Measurements from ENCODE around the gene NLRP4. TPM values are rescaled to one million over a fixed set of nuclear protein-coding genes. Genes with fewer than 3 reads are reported as not detected.

NLRP4 gene
- total RNA-seq, 4 donors from 2014 or later, result not detected

DNA sequence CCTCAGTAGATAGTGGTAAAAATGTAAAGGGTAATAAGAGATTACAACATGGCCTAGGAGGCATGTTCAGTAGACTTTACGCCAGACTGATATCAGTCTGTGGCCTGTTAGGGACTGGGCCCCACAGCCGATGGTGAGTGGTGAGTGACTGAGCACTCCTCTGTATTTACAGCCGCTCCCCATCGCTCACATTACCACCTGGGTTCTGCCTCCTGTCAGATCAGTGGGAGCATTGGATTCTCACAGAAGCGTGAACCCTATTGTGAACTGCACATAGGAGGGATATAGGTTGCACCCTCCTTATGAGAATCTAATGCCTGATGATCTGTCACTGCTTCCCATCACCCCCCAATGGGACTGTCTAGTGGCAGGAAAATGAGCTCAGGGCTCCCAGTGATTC, 22.4 kb upstream of the NLRP4 start:
- DNase-seq (ENCODE audit: low spot score) (no peak), ATAC-seq (ENCODE audit: low FRiP score) (no peak)
- TF ChIP-seq CTCF (IDR thresholded peaks at IDR 0.05), result no peak

GRCh38 chr19:55820037-55820436, 16.3 kb upstream of the NLRP4 start:
- DNase-seq (ENCODE audit: low spot score) (no peak), ATAC-seq (ENCODE audit: low FRiP score) (no peak)
- no peak for TF ChIP-seq CTCF (IDR thresholded peaks at IDR 0.05)

DNA sequence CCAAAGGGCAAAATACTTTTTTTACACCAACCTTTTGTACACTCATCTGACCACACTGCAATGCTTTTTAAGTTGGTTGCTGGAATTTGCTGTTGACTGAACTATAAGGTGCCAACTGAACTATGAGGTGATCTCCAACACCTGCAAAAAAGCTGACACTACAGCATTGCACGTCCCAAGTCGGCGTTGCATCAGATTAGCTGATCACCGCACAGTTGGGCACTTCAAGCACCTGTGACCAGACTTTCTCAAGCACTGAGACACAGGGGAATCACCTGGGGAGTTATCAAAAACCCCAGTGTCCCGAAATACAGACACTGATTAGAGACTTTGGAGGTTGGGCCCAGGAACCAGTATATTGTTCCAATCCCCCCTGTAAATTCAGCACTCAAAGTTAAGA, 5.7 kb upstream of the NLRP4 start:
- ATAC-seq (ENCODE audit: low FRiP score) (no peak), DNase-seq (ENCODE audit: low spot score) (no peak)
- no peak for TF ChIP-seq CTCF (IDR thresholded peaks at IDR 0.05)

GRCh38 chr19:55831846-55832245, 4.5 kb upstream of the NLRP4 start, which contains the start of gene NLRP11:
Gene NLRP11 (minus strand): TSS chr19:55831999. CDS start chr19:55818174, 13,825 bp downstream.
- ATAC-seq (ENCODE audit: low FRiP score) (no peak), DNase-seq (ENCODE audit: low spot score) (no peak)
- no peak for TF ChIP-seq CTCF (IDR thresholded peaks at IDR 0.05)

- ATAC-seq (ENCODE audit: low FRiP score) (no peak), DNase-seq (ENCODE audit: low spot score) (no peak)
- no peak for TF ChIP-seq CTCF (IDR thresholded peaks at IDR 0.05)
These were observed 3.7 kb upstream of the NLRP4 start for GRCh38 chr19:55832676-55833075.

DNA sequence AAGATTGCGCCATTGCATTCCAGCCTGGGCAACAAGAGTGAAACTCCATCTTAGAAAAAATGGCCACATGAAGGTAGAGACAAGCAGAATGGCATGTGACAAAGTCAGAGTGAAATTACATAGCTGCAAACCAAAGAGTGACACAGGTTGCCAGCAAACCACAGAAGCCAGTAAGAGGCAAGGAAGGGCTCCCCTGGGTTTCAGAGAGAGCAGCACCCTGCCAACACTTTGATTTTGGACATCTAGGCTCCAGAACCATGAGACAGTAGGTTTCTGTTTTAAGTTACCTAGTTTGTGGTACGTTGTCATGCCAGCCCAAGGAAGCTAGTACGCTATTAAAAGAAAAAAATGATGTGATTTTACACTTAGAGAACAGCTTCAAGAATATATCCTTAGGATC, 1.9 kb downstream of the NLRP4 start:
- no peak for TF ChIP-seq CTCF (IDR thresholded peaks at IDR 0.05)
- DNase-seq (ENCODE audit: low spot score) (no peak), ATAC-seq (ENCODE audit: low FRiP score) (no peak)

DNA sequence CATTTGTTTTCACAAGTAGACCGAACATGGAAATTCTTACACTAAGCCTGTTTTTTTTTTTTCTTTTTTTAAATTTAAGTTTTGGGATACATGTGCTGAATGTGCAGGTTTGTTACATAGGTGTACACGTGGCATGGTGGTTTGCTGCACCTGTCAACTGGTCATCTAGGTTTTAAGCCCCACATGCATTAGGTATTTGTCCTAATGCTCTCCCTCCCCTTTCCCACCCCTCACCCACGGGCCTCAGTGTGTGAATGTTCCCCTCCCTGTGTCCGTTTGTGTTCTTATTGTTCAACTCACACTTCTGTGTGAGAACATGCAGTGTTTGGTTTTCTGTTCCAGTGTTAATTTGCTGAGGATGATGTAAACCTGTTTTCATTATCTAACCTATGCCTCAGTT, 2.6 kb downstream of the NLRP4 start:
- ATAC-seq (ENCODE audit: low FRiP score), result no peak
- no peak for DNase-seq (ENCODE audit: low spot score)
- no peak for TF ChIP-seq CTCF (IDR thresholded peaks at IDR 0.05)
